Measurements from ENCODE around the gene PPIF. TPM values are rescaled to one million over a fixed set of nuclear protein-coding genes. Genes with fewer than 3 reads are reported as not detected.
A peak's percentile ranks its signal among the peaks of the same experiment; 100 is the strongest.

The PPIF gene
- total RNA-seq, 2 donors from 2014 or later = 50.4 to 51.0 TPM

DNA sequence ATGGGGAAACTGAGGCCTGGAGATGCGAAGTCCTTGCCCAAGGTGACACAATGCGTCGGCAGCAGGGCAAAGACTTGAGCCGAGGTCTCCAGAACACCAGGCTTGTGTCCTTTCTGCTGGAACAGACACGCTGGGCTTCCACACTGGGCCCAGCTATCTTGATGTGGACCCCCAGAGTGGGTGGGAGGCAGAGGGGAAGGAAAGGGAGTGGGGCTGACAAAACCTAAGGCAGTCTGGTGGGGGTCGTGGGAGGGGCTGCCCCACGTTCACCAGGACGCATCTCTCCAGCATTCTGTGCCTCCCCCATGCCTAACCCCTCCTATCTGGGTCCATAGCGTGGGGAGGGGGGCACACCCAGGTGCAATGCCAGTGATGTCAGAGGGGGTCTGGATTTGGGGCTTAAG lies 38.1 kb downstream of the PPIF start:
- DNase-seq = no peak
- 96 to 100% methylated on average over 4 to 9 of the region's 9 CpGs for WGBS, 2 experiments (ENCODE audit: insufficient coverage in 1 of 2, insufficient read length in 1 of 2)
- H3K4me3 ChIP-seq (ENCODE audit: low read length) = no peak overlapping the region
- H3K4me1 Mint-ChIP-seq = peaks cover 2% of the 10 kb centered on the region
- H3K9me3 ChIP-seq (ENCODE audit: control insufficient read depth, low read length) = no peaks in the 10 kb centered on the region
- no peak overlapping the region for H3K27ac Mint-ChIP-seq
- no peaks in the 10 kb centered on the region for H3K27me3 ChIP-seq (ENCODE audit: control insufficient read depth, insufficient read depth, low read length, poor library complexity, severe bottlenecking)
- no peaks in the 10 kb centered on the region for H3K36me3 ChIP-seq (ENCODE audit: control insufficient read depth, insufficient read depth, low read length)
- no peaks in the 10 kb centered on the region for H3K9me3 Mint-ChIP-seq
- H3K9ac ChIP-seq (ENCODE audit: extremely low read depth, low read length, poor library complexity, severe bottlenecking) = no peak overlapping the region
- peaks cover 3% of the 10 kb centered on the region for H3K4me1 ChIP-seq (ENCODE audit: control insufficient read depth, insufficient read depth, low read length)
- H3K36me3 Mint-ChIP-seq (ENCODE audit: low read depth) = no peaks in the 10 kb centered on the region
- no peak overlapping the region for H3K4me3 Mint-ChIP-seq
- no peaks in the 10 kb centered on the region for H3K27me3 Mint-ChIP-seq (ENCODE audit: insufficient read depth)
- H3K27ac ChIP-seq (ENCODE audit: low read depth, low read length) = no peak overlapping the region
- TF ChIP-seq, protein P1, sequence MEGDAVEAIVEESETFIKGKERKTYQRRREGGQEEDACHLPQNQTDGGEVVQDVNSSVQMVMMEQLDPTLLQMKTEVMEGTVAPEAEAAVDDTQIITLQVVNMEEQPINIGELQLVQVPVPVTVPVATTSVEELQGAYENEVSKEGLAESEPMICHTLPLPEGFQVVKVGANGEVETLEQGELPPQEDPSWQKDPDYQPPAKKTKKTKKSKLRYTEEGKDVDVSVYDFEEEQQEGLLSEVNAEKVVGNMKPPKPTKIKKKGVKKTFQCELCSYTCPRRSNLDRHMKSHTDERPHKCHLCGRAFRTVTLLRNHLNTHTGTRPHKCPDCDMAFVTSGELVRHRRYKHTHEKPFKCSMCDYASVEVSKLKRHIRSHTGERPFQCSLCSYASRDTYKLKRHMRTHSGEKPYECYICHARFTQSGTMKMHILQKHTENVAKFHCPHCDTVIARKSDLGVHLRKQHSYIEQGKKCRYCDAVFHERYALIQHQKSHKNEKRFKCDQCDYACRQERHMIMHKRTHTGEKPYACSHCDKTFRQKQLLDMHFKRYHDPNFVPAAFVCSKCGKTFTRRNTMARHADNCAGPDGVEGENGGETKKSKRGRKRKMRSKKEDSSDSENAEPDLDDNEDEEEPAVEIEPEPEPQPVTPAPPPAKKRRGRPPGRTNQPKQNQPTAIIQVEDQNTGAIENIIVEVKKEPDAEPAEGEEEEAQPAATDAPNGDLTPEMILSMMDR (conservative IDR thresholded peaks at IDR 0.05) = no peak

DNA sequence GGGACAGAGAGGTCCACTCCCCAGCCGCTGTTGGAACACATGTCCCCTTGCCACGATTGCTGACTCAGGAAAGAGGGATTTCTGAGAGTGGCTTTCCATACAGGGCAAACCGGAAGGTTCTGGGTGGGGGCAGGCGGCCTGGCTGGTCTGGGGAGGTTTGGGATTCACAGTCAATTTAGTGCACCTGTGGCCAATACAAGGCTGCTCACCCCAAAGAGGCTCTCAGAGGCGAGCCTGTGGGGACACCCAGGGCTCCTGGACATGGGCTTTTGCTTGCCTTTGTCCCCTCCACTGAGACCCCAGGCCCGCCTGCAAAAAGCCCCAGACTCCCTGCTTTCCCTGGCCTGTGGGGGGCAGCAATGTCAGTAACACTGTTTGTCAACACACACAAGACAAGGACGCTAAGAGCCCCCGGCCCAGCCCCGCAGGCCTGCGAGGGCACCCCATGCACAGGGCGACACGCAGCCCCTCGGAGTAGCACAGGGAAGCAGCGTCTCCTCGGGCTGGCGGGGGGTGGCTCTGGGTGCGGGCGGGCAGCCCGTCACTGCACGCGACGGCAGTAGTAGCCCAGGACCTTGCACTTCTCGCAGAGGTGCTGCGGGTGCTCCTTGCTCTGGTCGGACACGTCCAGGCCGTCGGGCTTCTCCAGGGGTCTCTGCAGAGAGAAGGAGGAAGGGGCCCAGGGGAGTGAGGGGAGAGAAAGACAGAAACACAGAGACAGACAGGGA lies 38.7 kb downstream of the PPIF start:
- H3K9me3 Mint-ChIP-seq = no peaks in the 10 kb centered on the region
- peaks cover 2% of the 10 kb centered on the region for H3K4me1 Mint-ChIP-seq
- no peak overlapping the region for H3K27ac ChIP-seq (ENCODE audit: low read depth, low read length)
- WGBS, 2 experiments (ENCODE audit: insufficient coverage in 1 of 2, insufficient read length in 1 of 2) = 88 to 93% methylated on average over 23 to 28 of the region's 28 CpGs
- H3K4me3 Mint-ChIP-seq = no peak overlapping the region
- no peak overlapping the region for H3K4me3 ChIP-seq (ENCODE audit: low read length)
- H3K36me3 Mint-ChIP-seq (ENCODE audit: low read depth) = no peaks in the 10 kb centered on the region
- H3K36me3 ChIP-seq (ENCODE audit: control insufficient read depth, insufficient read depth, low read length) = no peaks in the 10 kb centered on the region
- peaks cover 3% of the 10 kb centered on the region for H3K4me1 ChIP-seq (ENCODE audit: control insufficient read depth, insufficient read depth, low read length)
- TF ChIP-seq, protein P1 (conservative IDR thresholded peaks at IDR 0.05) = peak; percentile 69
- no peaks in the 10 kb centered on the region for H3K9me3 ChIP-seq (ENCODE audit: control insufficient read depth, low read length)
- H3K9ac ChIP-seq (ENCODE audit: extremely low read depth, low read length, poor library complexity, severe bottlenecking) = no peak overlapping the region
- peak; percentile 85 for DNase-seq
- H3K27me3 ChIP-seq (ENCODE audit: control insufficient read depth, insufficient read depth, low read length, poor library complexity, severe bottlenecking) = no peaks in the 10 kb centered on the region
- H3K27me3 Mint-ChIP-seq (ENCODE audit: insufficient read depth) = no peaks in the 10 kb centered on the region
- H3K27ac Mint-ChIP-seq = no peak overlapping the region

GRCh38 chr10:79386637-79387465 lies 39.6 kb downstream of the PPIF start:
- peak; percentile 53 for DNase-seq
- TF ChIP-seq, protein P1 (conservative IDR thresholded peaks at IDR 0.05) = no peak

More at GRCh38 chr10:79386637-79387465, 39.6 kb downstream of the PPIF start:
- Histone ChIP-seq H3K4me1 (ENCODE audit: control insufficient read depth, insufficient read depth, low read length) (peaks cover 3% of the 10 kb centered on the region), H3K36me3 (ENCODE audit: control insufficient read depth, insufficient read depth, low read length) (no peaks in the 10 kb centered on the region), H3K4me3 (ENCODE audit: low read length) (no peak overlapping the region), H3K27me3 (ENCODE audit: control insufficient read depth, insufficient read depth, low read length, poor library complexity, severe bottlenecking) (no peaks in the 10 kb centered on the region), H3K9ac (ENCODE audit: extremely low read depth, low read length, poor library complexity, severe bottlenecking) (no peak overlapping the region), H3K9me3 (ENCODE audit: control insufficient read depth, low read length) (no peaks in the 10 kb centered on the region), H3K27ac (ENCODE audit: low read depth, low read length) (no peak overlapping the region)
- no peak overlapping the region for H3K27ac Mint-ChIP-seq
- peaks cover under 1% of the 10 kb centered on the region for H3K4me1 Mint-ChIP-seq
- no peaks in the 10 kb centered on the region for H3K36me3 Mint-ChIP-seq (ENCODE audit: low read depth)
- no peaks in the 10 kb centered on the region for H3K27me3 Mint-ChIP-seq (ENCODE audit: insufficient read depth)
- WGBS, 2 experiments (ENCODE audit: insufficient coverage in 1 of 2, insufficient read length in 1 of 2) = 84 to 85% methylated on average over 19 to 24 of the region's 24 CpGs
- H3K9me3 Mint-ChIP-seq = no peaks in the 10 kb centered on the region
- no peak overlapping the region for H3K4me3 Mint-ChIP-seq

Data from endodermal cell (in vitro differentiated cells).